Stimulated activated naive CD4-positive, alpha-beta T cell (primary cell): ENCODE results near the gene EEF2K.
"Not testable (repeated sequence)": the region's sequence is repeated elsewhere in the genome, so short reads cannot be mapped to it uniquely, and the experiment has no call there.

Source experiments
- DNase-seq, 6 experiments: peaks; one replicate each; lab custom pipeline; 2025; lab: John Stamatoyannopoulos, UW

Gene EEF2K

DNA sequence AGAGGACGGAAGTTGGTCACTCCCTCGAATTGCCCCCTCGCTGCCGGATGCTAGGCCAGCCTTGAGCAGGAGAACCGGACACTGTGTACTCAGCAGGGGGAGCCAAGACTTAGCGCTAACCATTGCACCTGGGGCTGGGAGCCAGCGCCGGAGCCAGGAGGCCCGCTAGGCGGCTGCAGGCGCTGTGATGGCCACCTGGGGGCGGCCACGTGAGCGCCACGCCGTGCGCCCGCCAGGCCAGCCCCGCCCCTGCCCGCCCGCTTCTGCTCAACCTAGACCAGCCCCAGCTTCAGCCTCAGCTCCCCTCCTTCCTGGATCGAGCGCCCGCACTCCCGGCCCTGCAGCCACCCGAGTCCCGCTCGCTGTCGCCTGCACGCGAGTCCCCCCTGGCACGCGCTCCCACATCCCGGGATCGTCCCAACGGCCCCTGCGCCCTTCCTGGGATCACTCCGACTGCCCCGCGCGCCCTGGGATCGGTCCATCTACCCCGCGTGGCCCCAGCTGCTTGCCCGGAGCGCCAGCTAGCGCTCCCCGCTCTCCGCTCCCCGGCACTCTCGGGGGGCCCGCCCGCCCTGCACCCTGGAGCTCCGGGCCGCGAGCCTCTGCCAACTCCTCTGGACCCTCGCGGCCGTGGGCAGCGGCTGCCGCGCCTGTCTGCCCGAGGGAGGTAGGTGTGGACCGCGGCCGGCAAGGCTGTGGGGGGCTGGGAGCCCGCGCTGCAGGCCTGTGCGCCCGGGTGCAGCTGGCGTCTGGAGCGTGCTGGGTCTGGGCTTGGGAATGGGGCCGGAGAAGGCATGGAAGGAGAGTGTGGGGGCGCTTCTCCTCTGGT lies at the start of gene EEF2K:
EEF2K (plus strand) TSS at position 266 of the 829 bp plus-strand sequence. CDS start 19,452 bp downstream, outside the sequence.
- peak; percentile 57 to 75 (median 68) for DNase-seq

DNA sequence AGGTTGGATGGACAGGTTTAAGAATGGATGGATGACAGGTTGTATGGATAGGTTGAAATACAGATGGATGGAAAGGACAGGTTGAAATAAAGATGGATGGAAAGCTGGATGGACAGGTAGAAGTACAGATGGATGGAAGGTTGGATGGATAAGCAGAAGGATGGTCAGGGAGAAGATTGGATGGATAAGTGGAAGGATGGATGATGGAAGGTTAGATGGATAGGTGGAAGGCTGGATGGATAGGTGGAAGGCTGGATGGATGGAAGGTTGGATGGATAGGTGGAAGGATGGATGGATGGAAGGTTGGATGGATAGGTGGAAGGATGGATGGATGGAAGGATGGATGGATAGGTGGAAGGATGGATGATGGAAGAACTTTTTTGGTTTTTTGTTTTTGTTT lies 44.7 kb upstream of the EEF2K start:
- DNase-seq: no peak

DNA sequence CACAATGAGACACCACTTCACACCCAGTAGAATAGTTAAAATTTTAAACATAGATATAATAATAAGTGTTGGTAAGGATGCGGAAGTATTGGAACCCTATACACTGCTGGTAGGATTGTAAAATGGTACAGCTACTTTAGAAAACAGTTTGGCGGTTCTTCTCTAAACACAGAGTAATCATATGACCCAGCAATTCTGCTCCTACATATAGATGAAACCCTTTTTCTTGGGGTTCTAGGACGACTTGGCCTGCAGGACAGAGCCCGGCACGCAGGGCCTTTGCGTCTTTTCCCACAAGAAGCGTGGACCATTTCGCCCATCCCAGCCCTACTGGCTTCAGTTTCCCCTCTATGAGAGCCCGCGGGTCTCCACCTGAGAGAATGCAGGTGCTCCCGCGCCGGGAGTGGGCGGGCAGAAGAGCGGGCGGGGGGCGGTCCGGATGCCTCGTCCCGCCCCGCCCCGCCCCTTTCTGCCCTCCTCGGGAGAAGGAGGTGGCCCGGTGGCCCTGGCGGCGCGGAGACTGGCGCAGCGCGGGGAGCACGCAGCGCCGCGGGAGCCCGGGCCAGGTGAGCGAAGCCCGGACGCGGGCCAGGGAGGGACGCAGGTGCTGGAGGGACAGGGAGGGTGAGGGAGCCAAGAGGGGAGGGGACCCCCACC lies 44.0 kb upstream of the EEF2K start, which contains the start of gene SDR42E2:
SDR42E2 (plus strand) TSS at position 508 of the 657 bp plus-strand sequence. CDS start 3,077 bp downstream, outside the sequence.
- DNase-seq: peak; percentile 21 to 55 (median 43)

DNA sequence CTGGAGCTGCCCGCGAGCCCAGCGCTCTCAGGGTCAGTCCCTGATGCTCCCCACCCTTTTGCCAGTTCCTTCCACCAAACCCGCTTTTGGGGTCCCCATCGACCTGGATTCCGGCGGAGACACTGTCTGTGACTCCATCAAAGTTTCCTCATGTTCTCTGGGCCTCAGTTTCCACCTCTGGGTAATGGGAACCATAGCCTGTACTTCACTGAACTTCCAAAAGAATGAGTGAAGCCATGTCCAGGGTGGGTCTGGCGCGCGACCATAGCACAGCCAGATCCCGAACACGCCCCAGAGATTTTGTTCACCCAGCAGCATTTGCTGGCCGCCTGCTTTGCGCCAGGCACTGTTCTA lies 43.4 kb upstream of the EEF2K start:
- DNase-seq: no peak

DNA sequence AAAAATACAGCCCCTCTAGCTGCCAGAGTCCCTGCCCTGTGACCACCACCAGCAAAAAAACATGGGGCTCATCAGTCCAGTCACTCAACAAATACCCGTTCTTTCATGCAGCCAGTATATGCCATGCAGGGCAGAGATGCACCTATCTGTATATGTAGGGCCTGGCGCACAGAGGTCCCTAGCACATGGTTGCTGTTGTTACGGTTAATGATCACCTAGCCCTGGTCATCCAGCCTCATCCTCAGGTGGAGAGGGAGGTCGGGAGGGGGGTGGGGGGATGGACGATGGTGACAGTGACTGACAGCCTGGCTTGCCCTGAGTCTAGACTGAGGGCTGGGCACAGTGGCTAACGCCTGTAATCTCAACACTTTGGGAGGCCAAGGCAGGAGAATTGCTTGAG lies 42.3 kb upstream of the EEF2K start:
- DNase-seq: no peak

DNA sequence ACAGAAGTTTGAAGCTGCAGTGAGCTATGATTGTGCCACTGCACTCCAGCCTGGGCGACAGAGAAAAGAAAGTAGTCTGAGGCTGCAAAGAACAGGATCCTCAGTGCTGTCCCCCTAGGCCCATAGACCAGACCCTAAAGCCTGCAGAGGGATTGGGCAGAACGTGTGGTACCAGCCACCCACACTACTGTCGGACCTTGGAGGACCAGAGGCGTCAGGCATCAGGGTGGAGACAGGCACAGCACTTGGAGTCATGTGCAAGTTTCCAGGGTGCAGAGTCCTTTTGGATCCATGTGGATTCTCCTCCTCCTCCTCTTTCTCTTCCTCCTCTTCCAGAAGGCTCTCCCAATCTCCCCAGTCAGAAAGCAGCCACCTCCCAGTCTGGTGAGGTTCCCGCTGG lies 41.6 kb upstream of the EEF2K start:
- DNase-seq: no peak

DNA sequence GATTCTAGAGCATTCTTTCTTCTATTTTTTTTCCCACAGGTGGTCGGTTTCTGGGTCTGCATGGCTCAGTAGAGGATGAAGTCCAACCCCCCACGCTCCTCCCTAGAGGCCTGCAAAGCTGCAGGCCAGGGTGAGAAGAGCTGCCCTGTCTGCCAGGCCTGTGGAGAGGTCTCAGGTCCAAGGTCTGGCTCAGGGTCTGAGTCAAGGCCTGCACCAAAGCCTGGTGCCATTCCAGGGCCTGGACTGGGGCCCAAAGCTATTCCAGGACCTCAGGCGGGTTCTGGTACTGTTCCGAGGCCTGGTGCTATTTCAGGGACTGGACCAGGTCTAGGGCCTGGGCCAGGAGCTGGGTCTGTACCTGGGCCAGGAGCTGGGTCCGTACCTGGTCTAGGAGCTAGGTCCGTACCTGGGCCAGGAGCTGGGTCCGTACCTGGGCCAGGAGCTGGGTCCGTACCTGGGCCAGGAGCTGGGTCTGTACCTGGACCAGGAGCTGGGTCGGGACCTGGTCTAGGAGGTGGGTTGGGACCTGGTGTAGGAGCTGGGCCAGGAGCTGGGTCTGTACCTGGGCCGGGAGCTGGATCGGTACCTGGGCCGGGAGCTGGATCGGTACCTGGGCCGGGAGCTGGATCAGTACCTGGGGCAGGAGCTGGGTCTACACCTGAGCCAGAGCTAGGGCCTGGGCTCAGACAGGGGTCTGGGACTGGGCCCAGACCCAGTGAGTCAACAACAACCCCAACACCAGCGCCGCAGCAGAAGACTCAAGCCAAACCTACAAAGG lies 40.4 kb upstream of the EEF2K start:
- DNase-seq: no peak

DNA sequence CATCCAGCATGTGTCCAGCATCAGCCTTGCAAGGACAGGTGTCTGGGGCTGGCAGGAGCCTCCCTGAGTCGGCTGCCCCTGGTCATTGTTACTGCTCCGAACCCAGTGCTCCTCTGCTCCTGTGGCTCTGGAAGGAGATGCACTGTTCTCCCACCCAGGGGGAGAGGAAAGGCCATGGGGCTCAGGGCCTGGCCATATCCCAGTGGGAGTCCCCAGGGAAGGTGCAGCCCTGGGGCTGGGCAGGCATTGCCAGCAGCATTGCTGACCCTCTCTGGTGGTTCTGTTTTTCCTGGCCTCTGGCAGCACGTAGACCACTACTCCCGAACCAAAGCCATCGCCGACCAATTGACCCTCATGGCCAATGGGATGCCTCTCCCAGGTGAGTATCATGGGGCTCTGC lies 34.1 kb upstream of the EEF2K start:
- DNase-seq: no peak

DNA sequence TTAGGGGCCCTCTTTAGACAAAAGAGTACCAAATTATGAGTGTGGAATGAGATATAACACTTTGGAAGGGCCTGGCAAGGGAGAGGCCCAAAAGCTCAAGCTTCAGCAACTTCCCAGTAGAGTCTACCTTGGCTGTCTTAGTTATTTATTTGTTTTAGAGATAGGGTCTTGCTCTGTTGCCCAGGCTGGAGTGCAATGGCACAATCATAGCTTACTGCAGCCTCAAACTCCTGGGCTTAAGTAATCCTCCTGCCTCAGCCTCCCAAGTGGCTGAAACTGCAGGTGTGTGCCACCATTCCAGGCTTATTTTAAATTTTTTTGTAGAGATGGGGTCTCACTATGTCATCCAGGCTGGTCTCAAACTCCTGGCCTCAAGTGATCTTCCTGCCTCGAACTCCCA lies 33.4 kb upstream of the EEF2K start:
- not testable (repeated sequence) for DNase-seq

DNA sequence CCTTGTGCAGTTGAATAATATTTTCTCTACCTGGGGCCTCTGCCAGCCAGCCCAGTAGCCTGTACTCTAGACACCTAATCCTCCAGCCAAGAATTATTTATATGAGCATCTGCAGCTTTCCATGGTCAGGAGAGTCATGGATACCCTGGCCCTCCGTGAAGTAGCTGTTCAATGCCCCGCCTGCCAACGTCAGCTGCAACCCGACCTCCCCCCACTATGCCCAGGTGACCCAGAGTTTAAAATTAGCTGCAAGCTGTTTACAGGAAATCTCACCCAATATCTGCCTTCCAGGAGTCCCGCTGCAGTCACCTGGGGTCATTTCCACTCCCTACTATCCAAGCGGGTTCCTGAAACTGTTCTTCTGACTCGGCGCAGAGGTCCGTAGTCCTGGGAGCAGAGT lies 31.4 kb upstream of the EEF2K start:
- no peak for DNase-seq

DNA sequence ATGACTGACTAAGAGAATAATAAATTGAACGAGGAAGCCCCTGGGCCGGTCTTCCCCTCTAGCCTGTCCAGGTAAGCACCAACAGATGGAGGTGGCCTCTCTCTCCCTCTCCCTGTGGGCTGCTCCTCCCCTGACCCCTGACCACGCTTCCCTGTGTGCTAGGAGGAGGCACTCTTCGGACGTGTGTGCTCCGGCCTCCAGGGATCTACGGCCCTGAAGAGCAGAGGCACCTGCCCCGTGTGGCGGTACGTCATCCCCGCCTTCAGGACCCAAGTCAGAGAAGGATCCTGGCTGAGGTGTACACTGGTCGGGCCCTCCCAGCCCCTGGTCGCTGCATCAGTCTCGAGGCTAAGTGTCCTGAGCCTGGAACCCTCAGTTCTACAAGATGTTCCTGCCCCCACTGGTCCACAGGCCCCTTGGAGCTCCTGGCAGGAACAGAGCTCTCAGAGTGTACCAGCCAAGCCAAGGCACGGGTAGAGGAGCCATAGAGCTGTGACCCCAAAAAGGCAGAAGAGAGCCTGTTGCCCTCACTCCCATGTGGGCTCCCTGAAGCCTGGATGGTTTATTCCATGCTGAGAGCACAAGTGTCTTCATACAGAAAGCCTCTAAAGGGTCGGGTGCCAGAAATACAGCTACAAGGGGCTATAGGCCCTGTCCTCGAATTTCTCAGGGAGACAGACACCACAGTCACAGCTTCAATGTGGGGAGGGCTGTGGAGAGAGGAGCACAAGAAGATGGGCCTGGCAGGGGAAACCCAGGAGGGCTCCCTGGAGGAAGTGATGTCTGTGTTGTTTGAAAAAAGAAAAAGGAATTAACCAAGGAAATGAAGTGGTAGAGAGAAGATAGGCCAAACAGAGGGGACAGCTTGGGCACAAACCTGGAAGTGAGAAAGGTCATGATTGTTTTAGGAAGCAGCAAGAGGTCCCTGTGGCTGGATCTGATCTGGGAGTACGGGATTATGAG lies 27.8 kb upstream of the EEF2K start:
- no peak for DNase-seq

DNA sequence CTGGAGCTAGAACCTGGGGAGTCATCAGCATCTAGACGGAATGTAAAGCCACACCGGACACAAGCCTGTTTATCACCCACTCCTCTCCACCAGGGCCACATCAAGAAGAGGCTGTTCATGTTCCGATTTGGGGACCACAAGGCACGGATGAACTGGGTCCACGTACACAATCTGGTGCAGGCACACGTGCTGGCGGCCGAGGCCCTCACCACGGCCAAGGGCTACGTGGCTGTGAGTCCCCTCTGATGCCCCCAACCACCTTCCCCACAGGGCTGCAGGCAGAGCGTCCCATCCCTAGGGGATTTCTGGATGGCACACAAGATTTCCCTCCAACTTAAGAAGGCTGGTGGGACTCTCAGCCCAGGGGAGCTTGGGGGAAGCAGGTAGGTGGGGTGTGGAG lies 24.7 kb upstream of the EEF2K start:
- no peak for DNase-seq

DNA sequence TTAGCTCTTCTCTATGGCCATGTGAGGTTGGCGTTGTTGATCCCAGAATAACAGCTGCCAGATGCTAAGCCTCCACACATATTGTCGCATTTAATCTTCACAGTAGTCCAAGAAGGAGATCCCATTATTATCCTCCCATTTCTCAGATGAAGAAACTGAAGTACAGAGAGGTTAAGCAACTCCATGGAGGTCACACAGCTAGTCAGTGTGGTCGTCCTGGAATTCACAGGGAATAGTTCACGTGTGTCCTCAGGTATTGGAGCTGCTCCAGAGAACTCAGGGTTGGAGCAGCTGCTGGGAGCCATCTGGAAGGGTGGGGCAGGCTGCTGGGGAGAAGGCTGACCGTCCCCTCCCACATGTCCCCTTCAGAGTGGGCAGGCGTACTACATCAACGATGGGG lies 24.2 kb upstream of the EEF2K start:
- no peak for DNase-seq

DNA sequence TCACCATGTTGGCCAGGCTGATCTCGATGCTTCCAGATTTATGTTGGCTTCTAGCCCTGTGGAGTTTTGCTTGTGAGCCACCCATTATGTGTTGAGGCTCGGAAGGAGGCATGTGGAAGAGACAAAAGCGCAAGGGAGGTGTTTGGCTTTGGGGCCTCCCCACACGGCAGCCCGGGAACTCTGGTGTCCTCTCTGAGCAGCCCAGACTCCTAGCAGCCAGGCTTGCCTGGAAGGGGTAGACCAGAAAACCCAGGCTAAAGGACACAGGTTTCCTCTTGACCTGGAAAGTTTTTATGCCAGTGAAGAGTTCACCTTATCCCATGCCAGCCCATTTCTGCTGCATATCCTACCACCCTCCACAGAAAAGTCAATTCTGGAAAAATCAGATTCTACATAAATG lies 22.7 kb upstream of the EEF2K start:
- DNase-seq: no peak

DNA sequence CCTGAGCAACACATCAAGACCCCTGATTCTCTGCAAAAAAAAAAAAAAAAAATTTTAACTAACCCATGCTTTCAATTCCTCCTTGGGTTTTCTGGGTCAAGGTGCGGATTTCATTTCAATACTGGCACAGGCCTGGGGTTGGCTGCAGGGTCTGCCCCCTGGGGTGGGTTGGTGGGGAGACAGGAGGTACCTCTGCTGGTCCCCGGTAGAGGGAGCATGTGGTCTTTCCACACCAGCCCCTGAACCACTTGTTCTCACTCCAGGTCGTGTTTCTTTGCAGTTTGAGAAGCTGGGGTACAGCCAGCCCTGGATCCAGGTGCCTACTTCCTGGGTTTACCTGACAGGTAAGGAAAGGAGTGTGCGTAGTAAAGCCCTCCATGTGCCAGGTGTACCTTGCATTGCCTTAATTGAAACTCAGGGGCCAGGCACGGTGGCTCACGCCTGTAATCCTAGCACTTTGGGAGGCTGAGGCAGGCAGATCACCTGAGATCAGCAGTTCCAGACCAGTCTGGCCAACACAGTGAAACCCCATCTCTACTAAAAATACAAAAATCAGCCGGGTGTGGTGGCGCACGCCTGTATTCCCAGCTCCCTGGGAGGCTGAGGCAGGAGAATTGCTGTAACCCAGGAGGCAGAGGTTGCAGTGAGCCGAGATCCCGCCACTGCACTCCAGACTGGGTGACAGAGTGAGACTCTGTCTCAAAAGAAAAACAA lies 22.0 kb upstream of the EEF2K start:
- DNase-seq: peak in 3 of 6 experiments; percentile 4 to 16 (median 14)

DNA sequence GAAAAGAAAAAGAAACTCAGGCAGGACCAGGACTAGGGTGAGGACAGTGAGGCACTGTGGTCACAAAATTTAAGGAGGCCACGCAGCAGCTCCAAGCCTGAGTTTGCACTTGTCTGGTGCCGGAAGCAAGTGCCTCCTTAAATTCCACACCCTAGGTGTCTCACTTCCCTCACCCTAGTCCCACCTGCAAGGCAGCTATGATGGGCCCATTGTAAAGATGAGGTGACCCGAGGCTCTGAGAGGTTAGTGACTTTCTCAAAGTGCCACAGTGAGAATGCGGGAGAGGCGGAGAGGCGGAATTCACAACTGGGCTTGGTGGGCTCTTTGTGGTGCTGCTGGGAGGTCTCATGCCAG lies 21.5 kb upstream of the EEF2K start:
- DNase-seq: no peak

DNA sequence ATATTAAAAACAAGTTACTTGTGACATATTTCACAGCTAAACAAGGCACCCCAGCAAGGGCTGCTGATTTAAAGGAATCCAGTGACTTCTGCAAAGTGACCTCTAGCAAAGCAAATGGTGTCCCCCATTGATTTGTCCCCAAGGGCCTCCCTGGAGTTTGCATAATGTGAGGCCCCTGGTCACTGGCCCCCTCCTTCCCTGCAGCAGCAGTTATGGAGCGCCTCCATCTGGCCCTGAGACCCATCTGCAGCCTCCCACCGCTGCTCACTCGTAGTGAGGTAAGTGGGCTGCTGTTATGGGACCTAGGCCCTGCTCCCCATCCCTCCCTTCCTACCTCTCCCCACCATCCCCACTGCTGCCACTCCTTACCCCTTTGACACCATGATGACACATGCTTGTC lies 19.6 kb upstream of the EEF2K start:
- DNase-seq: no peak

DNA sequence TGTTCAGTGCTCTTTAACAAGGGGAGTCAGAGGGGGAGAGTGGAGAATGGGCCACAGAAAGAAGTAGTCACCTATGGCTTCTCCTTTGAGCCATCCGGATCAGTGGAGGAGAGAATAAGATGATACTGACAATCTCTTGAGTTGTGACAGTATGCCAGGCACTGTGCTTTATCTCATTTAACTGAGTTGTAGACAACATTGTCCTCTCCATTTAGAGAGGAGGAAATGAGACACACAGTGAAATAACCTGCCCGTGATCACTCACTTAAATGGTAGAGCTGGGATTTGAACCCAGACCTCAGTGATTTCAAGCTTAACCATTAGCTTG lies 17.8 kb upstream of the EEF2K start:
- DNase-seq: no peak

DNA sequence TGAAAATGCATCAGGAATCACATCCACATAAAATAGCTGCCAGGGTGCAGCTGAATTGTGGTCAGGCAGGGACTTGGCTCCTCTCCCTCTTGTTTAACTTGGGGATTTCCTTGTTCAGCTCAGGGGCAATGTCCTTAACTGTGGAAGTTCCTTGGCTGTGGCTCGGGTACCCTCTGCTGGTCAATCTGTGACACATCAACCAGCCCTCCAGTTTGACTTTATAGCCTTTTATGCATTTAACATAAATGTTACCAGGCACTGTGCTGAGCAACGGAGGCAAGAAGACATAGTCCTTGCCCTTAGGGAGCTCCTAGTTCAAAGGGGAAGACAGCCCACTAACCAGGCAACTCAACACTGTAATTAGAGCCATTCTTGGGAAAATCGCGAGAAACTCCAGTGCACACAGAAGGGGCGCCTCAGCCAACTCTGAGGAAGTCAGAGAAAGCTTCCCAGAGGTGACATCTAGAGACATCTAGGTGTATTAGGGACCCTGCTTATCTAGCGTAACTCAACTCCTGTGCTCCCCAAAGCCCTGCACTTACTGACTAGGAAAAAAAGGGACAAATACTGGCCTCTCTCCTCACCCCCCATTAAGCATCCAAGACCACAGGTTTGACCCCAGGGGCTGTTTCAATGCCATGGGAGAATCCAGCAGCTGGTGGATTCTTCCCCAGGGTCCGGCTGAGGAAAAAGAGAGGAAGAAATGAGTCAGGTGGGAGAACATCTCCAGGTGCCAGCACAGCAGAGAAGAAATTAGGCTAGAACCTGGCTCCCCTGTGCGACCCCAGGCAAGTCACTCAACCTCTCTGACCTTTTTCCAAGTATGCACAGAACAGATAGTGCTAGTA lies 17.3 kb upstream of the EEF2K start:
- DNase-seq: peak; percentile 21 to 76 (median 64)

DNA sequence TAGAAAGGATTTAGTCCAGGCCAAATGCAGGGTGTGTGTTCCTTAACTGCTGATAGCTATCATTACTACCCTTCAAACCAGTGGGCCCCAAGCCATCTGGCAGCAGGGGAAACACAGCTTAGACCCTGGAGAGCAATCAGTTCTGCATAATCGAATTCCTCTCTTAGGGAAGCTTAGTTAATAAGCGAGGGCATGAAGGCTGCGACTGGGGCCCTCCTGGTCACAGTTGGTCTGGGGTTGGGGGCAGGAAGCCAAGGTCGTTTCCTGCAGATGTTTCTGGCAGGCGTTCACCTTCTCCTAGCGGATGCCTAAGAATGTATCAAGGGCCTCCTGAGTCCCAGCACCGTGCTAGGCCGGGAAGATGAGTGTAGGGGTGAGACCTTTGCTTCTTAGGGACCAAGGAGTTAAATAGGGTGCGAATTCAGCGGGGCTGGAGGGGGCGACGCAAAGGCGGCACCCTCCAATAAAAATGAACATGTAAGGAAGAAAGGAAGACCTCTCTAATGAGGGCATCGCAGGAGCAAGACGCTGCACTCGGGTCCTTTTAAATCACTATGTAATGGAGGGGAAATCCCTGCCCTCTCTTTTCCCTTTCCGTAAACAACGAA lies 16.5 kb upstream of the EEF2K start:
- peak in 1 of 6 experiments; percentile 45 for DNase-seq
